Measurements from ENCODE around the gene CRYGS.
"Not testable (repeated sequence)": the region's sequence is repeated elsewhere in the genome, so short reads cannot be mapped to it uniquely, and the experiment has no call there.

CRYGS gene

DNA sequence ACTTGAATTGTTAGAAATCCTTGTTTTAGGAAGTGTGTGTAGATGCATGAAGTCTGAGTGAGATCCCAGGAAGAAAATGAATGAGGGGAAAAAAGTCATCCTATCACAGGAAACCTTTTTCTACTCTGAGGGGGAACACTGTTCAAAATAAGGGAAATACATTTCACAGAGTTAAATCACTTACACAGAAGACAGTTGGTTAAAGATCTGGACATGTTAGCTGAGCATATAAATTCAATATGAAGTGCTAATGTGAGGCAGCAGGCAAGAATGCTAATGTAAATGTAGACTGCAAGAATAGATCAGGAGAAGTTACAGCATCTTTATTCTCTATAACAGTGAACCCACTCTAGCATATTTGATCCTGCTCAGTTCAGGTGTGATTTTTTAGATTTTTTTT, 20.4 kb upstream of the CRYGS start:
- no peak for DNase-seq (ENCODE audit: low read depth in 1 of 2, low spot score in 1 of 2)

DNA sequence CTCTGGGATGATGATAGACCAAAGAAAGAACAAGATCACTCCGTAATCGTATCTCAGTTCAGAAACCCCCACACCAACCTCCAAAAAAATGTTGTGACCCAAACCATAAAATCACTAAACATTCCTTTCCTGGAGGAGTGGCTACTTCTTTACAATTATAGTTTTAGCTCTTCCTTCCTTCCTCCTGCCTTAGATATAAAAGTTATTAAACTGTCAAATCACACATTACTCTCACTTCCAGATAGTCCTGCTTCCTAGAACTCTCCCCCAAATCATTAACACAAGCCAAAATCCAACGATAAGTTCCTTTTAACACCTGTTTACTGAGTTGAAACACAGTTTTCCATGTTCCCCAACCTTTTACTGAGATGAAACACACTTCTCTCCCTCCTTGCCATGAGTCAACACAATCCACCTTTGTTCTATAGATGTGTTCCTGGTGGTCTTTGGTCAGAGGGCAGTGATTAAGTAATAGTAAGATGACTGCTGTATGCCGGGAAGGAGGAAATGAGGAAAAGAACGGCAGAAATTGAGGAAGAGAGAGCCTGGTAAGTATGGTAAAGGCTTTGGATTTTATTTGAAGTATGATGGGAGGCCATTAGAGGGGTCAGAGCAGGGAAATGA, 8.3 kb upstream of the CRYGS start:
- DNase-seq (ENCODE audit: low read depth in 1 of 2, low spot score in 1 of 2) = no peak

DNA sequence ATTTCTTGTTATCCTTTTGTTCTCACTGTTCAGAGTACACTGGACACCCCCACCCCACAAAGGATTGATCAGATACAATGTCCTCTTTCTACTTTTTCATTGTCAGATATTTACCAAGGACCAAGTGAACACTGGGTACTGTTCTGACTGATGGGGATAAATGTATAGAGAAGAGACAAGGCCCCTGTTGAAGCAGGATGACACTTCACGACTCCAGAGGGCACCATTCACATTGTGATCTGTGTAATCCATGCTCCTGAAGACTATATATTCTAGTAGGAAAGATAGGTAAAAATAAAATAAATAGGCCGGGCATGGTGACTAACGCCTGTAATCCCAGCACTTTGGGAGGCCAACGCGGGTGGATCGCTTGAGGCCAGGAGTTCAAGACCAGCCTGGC, 7.2 kb upstream of the CRYGS start:
- no peak for DNase-seq (ENCODE audit: low read depth in 1 of 2, low spot score in 1 of 2)

DNA sequence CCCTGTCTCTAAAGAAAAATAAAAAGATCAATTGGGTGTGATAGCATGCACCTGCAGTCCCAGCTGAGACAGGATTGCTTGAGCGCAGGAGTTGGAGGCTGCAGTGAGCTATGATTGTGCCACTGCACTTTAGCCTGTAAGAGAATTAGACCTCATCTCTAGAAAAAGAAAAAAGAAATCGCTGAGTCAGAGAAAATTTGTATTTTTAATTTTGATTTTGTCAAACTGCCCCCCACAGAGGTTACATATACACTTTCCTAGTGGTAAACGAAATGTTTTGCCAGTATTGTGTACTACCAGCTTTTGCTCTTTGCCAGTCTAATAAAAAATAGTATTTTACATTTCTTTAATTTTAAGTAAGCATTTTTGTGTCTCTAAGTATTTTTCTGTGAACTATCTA, 5.3 kb upstream of the CRYGS start:
- no peak for DNase-seq (ENCODE audit: low read depth in 1 of 2, low spot score in 1 of 2)

DNA sequence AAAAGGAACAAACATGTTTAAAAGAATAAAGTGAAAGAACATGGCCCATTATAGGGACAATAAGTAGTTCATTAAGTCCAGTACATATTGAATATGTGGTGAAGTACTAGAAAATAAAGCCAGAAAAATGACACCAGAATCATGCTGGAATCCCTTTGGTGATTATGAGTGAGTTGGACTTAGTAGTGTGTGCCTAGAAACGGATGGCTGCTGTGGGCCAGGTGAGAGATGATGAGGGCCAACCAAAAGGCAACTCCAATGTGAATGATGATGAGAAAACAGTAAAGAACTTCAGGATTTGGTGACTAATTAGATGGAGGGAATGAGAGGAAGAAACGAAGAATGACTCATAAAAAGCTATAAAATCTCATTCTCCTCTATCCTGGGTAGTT, 3.3 kb downstream of the CRYGS start:
- no peak for DNase-seq (ENCODE audit: low read depth in 1 of 2, low spot score in 1 of 2)

DNA sequence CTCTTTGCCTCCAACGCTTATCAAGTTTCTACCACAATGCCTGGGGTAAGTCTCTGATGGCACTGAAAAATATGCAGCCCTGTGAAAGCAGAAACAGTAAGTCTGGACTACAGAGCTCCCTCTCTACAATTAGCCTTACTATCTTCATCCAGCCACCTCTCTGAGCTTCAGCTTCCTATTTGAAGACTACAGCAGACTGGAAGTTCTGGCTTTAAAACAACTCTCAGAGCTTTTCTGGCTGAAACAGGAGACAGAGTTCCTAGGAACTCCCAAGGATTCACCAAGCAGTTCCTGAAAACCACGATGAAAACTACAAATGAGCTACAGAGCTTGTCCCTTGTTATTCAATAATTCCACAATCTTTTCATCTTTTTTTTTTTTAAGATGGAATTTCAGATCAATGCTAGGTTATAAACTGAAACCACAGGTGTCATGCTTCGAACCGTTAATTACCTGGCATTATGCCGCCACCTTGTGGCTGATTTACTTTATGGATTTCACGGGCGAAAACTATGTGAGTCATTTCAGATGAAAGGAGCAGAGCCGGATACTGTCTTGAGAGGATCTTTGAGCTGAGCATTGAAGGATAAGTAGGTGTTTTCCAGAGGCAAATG, 3.9 kb downstream of the CRYGS start:
- DNase-seq (ENCODE audit: low read depth in 1 of 2, low spot score in 1 of 2) = peak; percentile 60 to 65

DNA sequence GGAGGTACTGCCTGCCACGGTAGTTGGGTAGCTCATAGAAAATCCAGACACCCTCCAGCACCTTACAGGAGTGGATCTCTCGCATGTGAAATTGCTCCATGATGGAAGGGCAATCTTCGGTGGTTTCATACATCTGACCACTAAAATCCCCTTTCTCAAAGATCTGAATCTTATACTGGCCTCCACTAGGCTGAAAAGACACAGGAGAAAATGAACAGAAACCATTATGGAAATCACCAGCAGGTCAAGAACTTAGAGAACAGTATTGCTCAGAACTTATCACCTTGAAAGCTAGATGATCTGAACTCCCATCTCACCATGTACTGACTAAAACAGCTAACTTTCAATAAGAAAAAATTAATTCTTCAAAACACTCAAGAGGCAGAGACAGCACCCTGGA, 5.4 kb downstream of the CRYGS start:
- DNase-seq (ENCODE audit: low read depth in 1 of 2, low spot score in 1 of 2) = no peak

DNA sequence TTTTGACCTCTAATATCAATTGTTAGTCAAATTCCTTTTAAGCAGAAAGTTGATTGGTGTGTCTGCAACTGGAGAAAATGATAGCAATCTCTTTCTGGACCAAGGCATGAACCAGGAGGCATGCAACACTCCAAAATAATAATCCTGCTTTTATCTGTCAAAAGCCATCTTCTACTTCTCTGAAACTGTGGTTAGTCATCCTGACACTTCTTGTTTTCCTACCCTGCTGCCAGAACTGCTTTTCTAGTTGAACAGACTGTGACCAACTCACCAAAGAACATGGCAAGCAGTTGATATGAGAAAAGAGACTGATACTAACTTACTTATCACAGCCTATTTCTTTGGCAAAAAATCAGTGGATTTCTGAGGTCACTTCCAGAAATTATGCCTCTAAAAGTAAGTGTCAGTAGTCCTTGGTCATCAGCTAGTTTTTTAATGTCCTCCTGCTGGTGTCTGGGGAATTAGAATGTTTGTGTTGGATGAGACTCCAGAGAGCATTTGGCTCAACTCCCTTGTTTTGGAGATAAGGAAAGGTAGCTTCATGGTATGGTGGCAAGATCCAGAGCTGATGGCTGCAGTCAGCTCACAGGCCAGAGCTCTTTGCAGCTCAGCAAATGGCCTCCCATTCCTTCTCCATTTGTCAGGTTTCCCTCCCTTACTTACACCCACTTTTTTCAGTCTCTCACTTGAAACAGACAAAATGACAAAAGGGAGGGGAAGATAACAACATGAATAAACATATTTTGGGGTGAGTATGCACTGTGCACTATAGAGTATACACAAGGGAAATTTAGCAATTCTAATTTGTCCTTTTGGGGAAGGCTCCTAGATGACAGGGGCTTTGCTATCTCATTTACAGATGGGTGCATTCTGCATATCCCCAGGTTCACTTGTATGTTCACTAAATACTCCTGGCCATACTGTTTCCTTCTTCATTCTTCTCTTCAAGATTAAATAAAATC, 7.0 kb downstream of the CRYGS start:
- no peak for DNase-seq (ENCODE audit: low read depth in 1 of 2, low spot score in 1 of 2)

DNA sequence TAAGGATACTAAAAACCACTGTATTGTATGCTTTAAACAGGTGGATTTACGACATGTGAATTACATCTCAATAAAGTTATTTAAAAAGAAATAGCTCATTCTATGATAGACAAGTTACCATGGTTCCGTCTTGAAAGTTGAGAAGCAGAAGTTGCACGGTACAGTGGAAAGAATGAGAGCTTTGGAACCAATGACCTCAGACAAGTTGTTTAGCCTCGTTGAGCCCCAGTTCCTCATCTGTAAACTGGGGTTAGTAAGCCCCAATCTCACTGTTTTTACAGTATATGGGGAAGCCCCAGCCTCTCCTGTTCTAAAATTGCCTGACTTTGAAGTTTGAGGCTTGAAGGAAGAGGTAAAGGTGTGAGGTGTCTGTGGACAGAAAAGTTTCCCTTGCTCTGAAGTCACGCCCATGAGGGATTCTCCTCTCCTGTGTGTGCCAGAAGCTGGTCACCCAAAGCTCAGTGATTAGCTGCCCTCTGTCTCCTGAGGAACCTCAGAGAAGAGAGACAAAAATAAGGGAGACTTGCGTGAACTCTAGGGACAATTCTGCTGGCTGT, 10.0 kb downstream of the CRYGS start:
- DNase-seq (ENCODE audit: low read depth in 1 of 2, low spot score in 1 of 2) = no peak

DNA sequence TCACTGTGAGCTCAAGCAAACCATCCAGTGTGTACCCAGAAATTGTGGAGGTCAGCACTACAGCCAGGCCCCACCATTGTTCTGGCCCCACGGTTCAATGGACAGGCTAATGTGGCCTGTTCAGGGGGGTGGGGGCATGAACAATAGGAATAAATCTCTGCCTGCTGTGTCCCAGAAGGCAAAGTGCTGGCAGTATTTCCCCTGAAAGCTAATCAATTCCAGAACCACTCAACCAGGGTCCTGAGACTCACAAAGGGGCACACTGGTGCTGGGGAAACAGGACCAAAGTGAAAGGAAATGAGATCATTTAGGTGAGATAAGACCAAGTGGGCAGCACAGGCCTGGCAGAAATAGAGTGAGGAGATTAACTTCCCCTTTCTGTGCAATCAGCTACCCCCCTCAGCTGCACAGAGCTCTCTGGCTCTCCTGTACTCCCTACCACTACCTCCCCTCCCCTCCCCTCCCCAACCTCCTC, 11.5 kb downstream of the CRYGS start:
- no peak for DNase-seq (ENCODE audit: low read depth in 1 of 2, low spot score in 1 of 2)

DNA sequence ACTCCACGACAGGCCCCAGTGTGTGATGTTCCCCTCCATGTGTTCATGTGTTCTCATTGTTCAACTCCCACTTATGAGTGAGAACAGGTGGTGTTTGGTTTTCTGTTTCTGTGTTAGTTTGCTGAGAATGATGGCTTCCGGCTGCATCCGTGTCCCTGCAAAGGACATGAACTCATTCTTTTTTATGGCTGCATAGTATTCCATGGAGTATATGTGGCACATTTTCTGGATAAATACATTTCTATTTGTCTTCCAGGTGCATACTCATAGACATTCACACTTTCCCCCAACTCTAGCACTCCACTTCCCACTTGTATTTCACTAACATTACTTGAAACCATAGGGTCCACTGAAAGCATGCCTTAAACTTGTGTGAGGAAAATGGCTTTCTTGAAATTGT, 12.5 kb downstream of the CRYGS start:
- DNase-seq (ENCODE audit: low read depth in 1 of 2, low spot score in 1 of 2) = not testable (repeated sequence)

DNA sequence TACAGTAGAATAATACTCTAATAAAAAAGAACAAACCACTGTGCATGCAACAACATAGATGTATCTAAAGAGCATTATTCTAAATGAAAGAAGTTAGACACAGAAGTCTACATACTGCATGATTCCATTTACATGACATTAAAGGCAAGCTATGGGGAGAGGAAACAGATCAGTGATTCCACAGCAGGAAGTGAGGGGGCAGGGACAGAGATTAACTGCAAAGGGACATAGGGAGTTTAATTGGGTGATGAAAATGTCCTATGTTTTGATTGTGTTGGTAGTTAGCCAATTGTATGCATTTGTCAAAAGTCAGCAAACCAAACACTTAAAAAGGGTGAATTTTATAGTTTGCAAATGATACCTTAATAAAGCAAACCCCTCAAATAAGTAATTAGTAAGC, 13.8 kb downstream of the CRYGS start:
- no peak for DNase-seq (ENCODE audit: low read depth in 1 of 2, low spot score in 1 of 2)

DNA sequence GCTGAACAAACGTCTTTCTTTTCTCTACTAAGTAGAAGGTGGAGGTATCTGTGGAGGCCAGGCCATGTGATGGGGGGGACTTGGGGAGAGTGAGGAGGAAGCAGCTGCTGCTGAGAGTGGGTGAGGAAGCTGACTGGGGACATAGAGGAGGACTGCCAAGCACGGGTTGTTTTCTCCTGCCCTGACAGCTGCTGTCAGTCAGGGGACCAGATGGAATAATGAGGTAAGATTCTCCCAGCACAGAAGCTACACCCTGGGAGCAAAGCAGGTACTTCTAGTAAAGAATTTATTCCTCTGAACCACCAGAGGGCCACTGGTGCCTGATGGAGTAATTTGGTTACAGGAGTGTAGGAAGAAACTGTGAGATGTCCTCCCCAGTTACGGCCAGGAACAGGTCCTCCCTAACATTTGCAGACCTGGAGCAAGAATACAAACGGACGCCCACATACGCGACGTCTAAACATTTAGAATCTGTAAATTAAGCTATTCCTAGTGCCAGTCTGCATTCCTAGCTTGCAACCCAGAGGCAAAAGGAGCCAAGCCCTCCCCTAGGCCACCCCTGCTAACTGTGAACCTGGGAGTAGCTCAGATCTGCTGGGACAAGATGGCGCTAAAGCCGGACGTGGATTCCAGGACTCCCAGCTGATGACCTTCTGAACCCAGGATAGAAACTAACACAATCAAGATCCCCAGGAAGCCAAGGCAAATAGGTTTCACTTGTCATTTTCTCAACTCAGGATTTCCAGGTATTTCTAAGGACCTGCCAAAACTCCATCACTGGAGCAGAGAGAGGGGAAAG, 14.8 kb downstream of the CRYGS start:
- no peak for DNase-seq (ENCODE audit: low read depth in 1 of 2, low spot score in 1 of 2)

DNA sequence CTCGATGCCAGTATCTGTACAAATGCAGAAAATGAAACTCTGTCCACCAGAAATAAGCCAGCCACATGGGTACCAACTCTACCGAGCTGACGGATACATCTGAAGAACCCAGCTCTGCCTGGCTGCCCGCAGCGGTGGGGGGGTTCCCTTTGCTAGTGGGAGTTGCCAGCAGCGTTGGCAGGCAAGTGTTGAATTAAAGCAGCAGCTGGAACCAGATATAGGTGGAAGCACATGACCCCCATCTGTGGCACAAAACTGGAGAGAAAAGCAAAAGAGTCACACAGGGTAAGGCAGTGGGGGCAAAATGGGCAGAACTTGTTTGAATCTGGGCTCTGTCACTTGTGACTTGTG, 17.9 kb downstream of the CRYGS start:
- DNase-seq (ENCODE audit: low read depth in 1 of 2, low spot score in 1 of 2) = no peak

DNA sequence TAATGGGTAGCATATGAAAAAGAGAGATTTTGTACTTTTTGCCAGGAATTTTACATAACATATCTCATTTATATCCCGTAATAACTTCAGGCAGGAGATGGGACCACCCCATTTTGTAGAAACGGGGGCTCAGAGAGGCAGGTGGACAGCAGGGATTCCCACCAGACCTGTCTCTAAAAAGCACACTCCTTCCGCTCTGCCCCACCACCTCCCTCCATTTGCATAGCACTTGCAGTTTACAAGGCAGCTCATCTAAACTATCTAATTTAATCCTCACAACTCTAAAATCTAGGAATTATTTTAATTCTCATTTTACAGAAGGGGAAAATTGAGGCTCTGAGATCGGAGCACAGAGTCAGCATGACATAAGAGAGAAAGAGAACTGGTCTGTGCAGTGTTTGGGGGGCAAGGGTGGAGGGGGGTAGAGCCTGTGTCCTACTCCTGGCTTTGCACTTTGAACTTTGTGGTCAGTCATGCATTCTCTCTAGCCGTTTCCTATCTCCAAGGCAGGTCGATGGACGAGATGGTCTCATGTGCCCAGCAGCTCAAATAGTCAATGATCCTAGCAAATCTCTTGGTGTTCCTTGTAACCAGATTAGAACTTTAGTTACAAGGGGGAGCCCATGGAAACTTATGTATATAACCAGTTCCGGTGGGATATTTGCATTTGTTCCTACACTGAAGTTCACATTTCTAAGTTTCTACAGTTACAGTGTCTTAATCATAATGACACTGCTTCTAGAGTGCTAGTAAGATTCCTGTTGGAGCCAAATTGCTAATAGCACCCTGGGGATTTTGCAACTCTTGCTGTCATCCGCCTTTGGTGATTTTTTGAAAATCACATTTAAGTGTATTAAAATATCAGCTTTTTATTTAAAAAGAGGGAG, 18.6 kb downstream of the CRYGS start:
- no peak for DNase-seq (ENCODE audit: low read depth in 1 of 2, low spot score in 1 of 2)

DNA sequence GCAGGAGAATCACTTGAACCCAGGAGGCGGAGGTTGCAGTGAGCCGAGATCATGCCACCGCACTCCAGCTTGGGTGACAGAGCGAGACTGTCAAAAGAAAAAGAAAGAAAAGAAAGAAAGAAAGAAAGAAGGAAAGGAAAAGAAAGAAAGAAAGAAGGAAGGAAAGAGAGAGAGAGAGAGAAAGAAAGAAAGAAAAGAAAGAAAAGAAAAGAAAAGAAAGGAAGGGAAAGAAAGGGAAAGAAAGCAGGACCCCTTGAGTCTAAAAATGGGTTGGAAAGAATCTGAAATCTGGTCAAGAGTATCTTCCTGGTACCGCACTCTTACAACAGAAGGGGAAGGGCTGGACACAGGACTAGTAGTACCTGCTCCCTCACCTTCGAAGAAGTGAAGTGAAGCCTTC, 19.6 kb downstream of the CRYGS start:
- DNase-seq (ENCODE audit: low read depth in 1 of 2, low spot score in 1 of 2) = no peak

DNA sequence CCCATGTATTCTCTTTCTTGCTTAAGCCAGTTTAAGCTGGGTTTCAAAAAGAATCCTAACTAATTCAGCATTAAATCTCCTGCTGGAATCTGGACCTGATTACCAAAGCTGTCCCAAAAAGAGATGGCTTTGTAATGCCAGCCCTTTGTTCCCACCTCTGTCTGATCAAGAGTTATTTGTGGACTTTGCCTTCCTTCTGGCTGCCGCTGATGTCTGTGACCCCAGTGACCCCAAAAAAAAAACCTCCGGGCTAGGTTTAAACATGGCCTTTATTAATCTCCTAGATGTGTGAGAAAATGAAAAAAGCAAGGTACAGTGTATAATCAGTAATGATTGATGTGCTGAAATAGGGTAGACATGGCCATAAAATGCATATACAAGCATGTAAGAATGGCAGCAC, 20.7 kb downstream of the CRYGS start:
- no peak for DNase-seq (ENCODE audit: low read depth in 1 of 2, low spot score in 1 of 2)

DNA sequence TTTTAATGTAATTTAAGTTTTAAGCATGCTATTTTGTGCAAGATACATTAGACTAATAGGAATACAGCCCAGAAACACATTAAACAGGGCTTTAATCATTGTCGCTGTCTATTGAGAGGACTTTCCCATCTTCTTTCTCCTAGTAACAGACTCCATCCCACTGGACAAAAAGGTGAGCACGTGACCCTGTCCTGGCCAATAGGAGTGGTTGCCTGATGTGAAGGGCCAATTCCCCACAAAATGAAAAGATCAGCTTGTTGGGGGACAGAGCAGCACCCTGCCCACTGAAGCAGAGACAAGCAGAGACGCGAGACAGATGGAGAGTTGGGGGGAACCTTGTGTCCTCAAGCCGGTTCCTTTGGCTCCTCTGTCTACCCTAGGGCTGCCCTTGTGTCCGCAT, 21.2 kb downstream of the CRYGS start:
- DNase-seq (ENCODE audit: low read depth in 1 of 2, low spot score in 1 of 2) = no peak

DNA sequence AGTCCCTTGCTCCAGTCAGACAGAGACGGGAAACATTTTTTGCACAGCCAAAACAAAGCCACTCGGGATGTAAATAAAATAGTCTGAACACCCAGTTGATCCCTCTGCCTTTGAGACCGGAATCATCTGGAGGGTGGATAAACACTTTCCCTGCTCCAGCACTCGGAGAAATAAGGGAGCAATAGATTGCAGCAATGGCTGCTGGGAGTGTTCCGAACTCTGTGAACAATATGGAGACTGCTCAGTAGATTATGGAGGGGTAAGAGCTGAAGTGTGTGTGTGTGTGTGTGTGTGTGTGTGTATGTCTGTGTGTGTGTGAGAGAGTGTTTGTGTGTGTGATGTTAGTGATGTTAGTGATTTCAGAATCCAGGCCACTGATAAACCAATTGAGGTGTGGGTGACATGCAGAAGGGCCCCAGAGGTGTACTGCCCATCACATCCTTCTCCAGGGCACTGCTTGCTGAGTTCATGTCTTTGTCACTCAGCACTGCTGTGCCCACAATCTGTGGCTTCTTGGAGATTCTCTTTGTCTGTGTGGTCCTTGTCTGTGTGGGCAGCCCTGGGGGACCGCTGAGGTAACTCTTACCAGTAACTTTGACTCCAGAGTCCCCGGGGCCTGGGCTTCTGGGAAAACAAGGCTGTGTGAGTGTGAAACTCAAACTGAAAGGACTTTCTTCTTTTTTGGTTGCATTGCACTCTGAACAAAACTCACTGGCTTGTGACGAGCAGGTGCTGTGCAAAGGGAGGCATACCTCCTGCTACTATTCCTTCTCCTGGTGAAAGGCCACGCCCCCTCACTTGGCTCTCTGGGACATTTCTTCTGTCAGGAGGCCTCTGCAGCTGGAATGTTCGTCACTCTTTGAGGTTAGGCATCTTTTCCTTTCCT, 23.0 kb downstream of the CRYGS start:
- DNase-seq (ENCODE audit: low read depth in 1 of 2, low spot score in 1 of 2) = no peak

All from activated T-helper 1 cell treated with anti-CD3 and anti-CD28 coated beads, Interleukin-2, amount 50 U/mL, for 16 hours (primary cell).